Spleen (tissue), 13 donors: ENCODE measurements around the gene PTPN22. TPM values are rescaled to one million over a fixed set of nuclear protein-coding genes. Genes with fewer than 3 reads are reported as not detected.

ENCODE experiments used
- DNase-seq: peaks from one replicate; pipeline ENCODE4 v3.0.0-alpha.2; 2020
- H3K27ac ChIP-seq, 8 donors: fragments of 200-600 bp; sonication (generic) in 7 of 8; 1 replicate in 4 of 8; 2 replicates in 4 of 8; pipeline versions ENCODE4 v1.5.0 to v1.8.0; 2016 to 2021; ENCODE audit warnings: inconsistent platforms in 4 of 8, mild to moderate bottlenecking in 4 of 8, moderate library complexity in 1 of 8
- H3K27me3 ChIP-seq, 7 donors: fragments of 200-600 bp; sonication (generic) in 6 of 7; replicated peaks in 1 of 7; 1 replicate in 4 of 7; 2 replicates in 3 of 7; pipeline versions ENCODE4 v1.5.0 to v1.8.0; 2016 to 2021; ENCODE audit warnings: inconsistent platforms in 3 of 7, mild to moderate bottlenecking in 1 of 7
- H3K36me3 ChIP-seq, 6 donors: fragments of 200-600 bp; sonication (generic) in 5 of 6; 1 replicate in 4 of 6; 2 replicates in 2 of 6; pipeline versions ENCODE4 v1.5.0 to v1.8.0; 2016 to 2021; ENCODE audit warnings: inconsistent platforms in 2 of 6
- H3K4me1 ChIP-seq, 6 donors: fragments of 200-600 bp; sonication (generic) in 5 of 6; 1 replicate in 3 of 6; 2 replicates in 3 of 6; pipeline versions ENCODE4 v1.5.0 to v1.8.0; 2016 to 2021; ENCODE audit warnings: inconsistent platforms in 3 of 6
- H3K4me3 ChIP-seq, 8 donors: fragments of 200-600 bp; sonication (generic) in 7 of 8; 1 replicate in 4 of 8; 2 replicates in 4 of 8; pipeline versions ENCODE4 v1.5.0 to v1.8.0; 2016 to 2021; ENCODE audit warnings: inconsistent platforms in 4 of 8, mild to moderate bottlenecking in 4 of 8, moderate library complexity in 2 of 8
- H3K9me3 ChIP-seq, 8 donors: fragments of 200-600 bp; sonication (generic) in 7 of 8; 1 replicate in 4 of 8; 2 replicates in 4 of 8; pipeline versions ENCODE4 v1.5.0 to v1.8.0; 2016 to 2021; ENCODE audit warnings: inconsistent platforms in 4 of 8
- POLR2A ChIP-seq, 3 donors: fragments of 450-650 bp; IDR thresholded peaks; one replicate each; pipeline ENCODE4 v1.5.1; 2017; ENCODE audit warnings: antibody characterized with exemption in 3 of 3, mild to moderate bottlenecking in 1 of 3
- POLR2AphosphoS5 ChIP-seq, 3 donors: sonication (generic); formaldehyde crosslinking; IDR thresholded peaks; one replicate each; pipeline ENCODE4 v1.5.1; 2017; ENCODE audit warnings: antibody characterized with exemption in 3 of 3
- WGBS, 5 donors: extraction: QIAGEN DNeasy Blood & Tissue Kit in 3 of 5; methylation state at CpG; one replicate each; pipeline versions ENCODE4 v1.1.5 to v1.1.7; 2013 to 2018; 5-methylcytosine and 5-hydroxymethylcytosine counted together
- intact Hi-C: fragments of 100-400 bp; cut with DNase I; formaldehyde crosslinking; loops from one replicate; pipeline ENCODE4 v1.15.0; 2023; ENCODE audit warnings: low total_unique reads
- long read RNA-seq, 2 donors: transcript quantifications; one replicate each; lab custom pipeline, GENCODE V29; 2026
- polyA plus RNA-seq, 3 donors: library from polyadenylated mRNA; stranded (reverse); fragments of 200-250 nt; gene quantifications; one replicate each; pipeline ENCODE4 v1.2.1, GENCODE V29; 2013
- total RNA-seq, 7 donors: library from RNA; depleted of rRNA in 3 of 7; stranded (reverse); fragments of >200 nt in 3 of 7; fragmentation: NEBNext Ultra II Directional in 4 of 7; extraction: Animal tissue kit (Norgen Biotek cat#: 25700) in 4 of 7; gene quantifications; one replicate each; pipeline versions ENCODE4 v1.1.0 to v1.2.1, GENCODE V29; 2016 to 2021
- TF ChIP-seq, protein P1 (sequence below), 11 experiments: fragments of 200-600 bp in 7 of 11; fragments of 450-650 bp in 4 of 11; sonication (generic) in 4 of 11; IDR thresholded peaks in 8 of 11; conservative IDR thresholded peaks in 3 of 11; 1 replicate in 7 of 11; 2 replicates in 4 of 11; pipeline versions ENCODE4 v1.4.0 to v1.8.0; 2016 to 2021; ENCODE audit warnings: antibody characterized with exemption in 11 of 11, inconsistent platforms in 4 of 11, mild to moderate bottlenecking in 1 of 11
- donor health status: healthy with polysubstance abuse.
- donor health status: DM: no; HTN: no; CAD: no; lungs with moderate emphysema.
- donor health status: DM: no; HTN: no; CAD: no.
- donor health status: Bipolar disorder and iron deficiency.
- donor health status: healthy.
- donor health status: DM: no; HTN: no; CAD: no.
- donor health status: DM: yes; HTN: yes; CAD: no.

The PTPN22 gene
- 10 to 100 TPM; 22.2 to 42.9 (median 29.3) TPM for total RNA-seq
- polyA plus RNA-seq: 10 to 100 TPM; 10.4 to 25.3 (median 14.3) TPM
- long read RNA-seq, donor 1, partial matches to known transcripts: 0 of 1 reads
- long read RNA-seq, donor 1, other reads (novel, unspliced or antisense): 0 of 1 reads
- long read RNA-seq, donor 2: 0 reads

DNA sequence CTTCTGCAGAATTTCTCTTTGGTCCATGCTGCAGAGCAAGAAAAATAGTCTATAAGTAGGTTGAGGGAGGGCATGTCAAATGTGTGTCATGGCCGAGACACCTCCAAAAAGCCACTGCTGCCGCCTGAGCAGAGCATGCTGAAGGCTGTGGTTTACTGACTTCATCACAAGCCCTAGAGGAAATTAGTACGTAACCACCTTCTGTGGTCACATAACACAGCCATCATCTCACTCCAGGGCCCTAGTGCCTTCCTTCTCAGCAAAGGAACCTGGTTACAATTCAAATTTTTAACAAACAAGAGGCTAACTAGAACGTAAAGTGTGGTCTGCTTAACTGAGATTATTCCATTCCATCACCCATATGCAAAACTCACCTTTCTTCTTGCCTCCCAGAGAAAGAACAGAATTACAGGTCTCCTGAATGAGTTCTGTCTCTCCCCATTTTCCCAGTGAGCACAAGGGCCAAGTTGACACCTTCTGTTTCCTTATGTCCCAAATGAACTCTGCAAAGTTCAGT, at the start of gene PTPN22:
Gene PTPN22 (minus strand): TSS at position 116 of the 517 bp plus-strand sequence.
- peaks cover 0 to 1% (median 0%) of the 10 kb centered on the region in 6 donors for H3K36me3 ChIP-seq
- H3K27ac ChIP-seq: peak within 1 kb of the TSS; percentile 58 to 93 (median 88)
- H3K4me1 ChIP-seq: peaks cover 0 to 97% (median 63%) of the 10 kb centered on the region in 6 donors
- peak; percentile 91 for DNase-seq
- TF ChIP-seq POLR2AphosphoS5 (IDR thresholded peaks at IDR 0.05) (peak in 2 of 3 donors; percentile 50 to 96), POLR2A (IDR thresholded peaks at IDR 0.05) (peak in 2 of 3 donors; percentile 49 to 83)
- TF ChIP-seq, protein P1, sequence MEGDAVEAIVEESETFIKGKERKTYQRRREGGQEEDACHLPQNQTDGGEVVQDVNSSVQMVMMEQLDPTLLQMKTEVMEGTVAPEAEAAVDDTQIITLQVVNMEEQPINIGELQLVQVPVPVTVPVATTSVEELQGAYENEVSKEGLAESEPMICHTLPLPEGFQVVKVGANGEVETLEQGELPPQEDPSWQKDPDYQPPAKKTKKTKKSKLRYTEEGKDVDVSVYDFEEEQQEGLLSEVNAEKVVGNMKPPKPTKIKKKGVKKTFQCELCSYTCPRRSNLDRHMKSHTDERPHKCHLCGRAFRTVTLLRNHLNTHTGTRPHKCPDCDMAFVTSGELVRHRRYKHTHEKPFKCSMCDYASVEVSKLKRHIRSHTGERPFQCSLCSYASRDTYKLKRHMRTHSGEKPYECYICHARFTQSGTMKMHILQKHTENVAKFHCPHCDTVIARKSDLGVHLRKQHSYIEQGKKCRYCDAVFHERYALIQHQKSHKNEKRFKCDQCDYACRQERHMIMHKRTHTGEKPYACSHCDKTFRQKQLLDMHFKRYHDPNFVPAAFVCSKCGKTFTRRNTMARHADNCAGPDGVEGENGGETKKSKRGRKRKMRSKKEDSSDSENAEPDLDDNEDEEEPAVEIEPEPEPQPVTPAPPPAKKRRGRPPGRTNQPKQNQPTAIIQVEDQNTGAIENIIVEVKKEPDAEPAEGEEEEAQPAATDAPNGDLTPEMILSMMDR (IDR thresholded peaks at IDR 0.05 in 8 of 11, conservative IDR thresholded peaks at IDR 0.05 in 3 of 11): no peak
- intact Hi-C loops: no loop called here
- H3K4me3 ChIP-seq: peak within 1 kb of the TSS; percentile 16 to 65 (median 33)
- H3K27me3 ChIP-seq: no peaks in the 10 kb centered on the region
- WGBS, 5 donors: 18 to 30% (median 28%) methylated on average over 4 of the region's 4 CpGs
- H3K9me3 ChIP-seq: no peaks in the 10 kb centered on the region

DNA sequence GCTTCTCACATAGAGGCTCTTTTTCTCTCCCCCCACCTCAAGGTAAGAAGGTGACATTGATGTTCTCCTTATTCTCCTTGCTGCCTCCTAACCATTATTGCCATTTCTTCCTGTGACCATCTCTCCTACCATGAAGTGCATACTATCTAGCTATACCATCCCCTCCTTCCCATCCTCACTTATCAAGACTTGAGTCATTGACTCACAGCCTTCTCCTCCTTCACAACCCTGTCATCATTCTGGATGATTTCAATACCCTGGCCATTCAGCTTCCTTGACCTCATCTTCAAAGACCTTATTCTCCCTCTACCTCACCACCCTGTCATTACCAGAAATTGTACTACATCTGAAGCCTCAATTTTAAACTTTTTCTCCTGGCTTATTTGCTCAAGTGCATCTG, 46.7 kb upstream of the PTPN22 start:
- intact Hi-C loops: no loop called here
- Histone ChIP-seq H3K27me3 (no peaks in the 10 kb centered on the region), H3K4me1 (peaks cover 0 to 3% (median 0%) of the 10 kb centered on the region in 6 donors), H3K36me3 (no peaks in the 10 kb centered on the region), H3K4me3 (no peak overlapping the region), H3K27ac (no peak overlapping the region), H3K9me3 (no peaks in the 10 kb centered on the region)
- no peak for TF ChIP-seq POLR2AphosphoS5 (IDR thresholded peaks at IDR 0.05)
- no peak for TF ChIP-seq POLR2A (IDR thresholded peaks at IDR 0.05)
- TF ChIP-seq, protein P1 (IDR thresholded peaks at IDR 0.05 in 8 of 11, conservative IDR thresholded peaks at IDR 0.05 in 3 of 11): no peak
- no peak for DNase-seq

DNA sequence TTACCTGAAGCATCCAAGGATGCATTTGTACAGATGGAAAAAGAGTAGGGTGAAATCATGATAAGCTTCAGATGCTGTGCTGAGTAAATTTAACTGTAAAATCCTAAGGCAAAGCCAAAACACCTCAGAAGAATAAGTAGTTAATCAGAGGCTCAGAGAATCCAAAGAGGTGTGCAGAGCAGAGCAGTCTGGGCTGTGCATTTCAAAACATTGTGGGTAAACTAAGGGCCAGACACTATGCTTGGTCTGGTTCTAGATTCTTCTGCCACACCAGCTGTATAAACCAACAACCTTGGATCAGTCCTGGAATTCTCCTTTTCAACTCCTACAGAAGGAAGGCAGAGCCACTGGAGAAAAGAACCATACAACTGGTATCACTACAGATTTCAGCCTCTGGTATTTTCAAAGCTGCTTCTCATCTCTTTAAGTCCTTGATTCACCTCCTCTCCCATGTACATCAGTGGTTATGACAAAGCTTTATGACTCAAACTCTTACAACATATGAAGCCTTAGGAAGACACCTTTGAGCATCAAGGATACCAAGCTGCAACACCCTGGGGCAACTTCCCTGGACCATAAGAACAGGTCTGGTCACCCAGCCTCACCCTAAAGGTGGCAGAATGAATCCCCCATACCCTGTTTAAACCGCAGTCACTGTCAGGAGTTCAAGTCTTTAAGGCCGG, 46.0 kb upstream of the PTPN22 start:
- Histone ChIP-seq H3K9me3 (no peaks in the 10 kb centered on the region), H3K36me3 (peaks cover 0 to 6% (median 2%) of the 10 kb centered on the region in 6 donors), H3K27ac (no peak overlapping the region), H3K4me3 (no peak overlapping the region), H3K27me3 (no peaks in the 10 kb centered on the region), H3K4me1 (peaks cover 0 to 8% (median 0%) of the 10 kb centered on the region in 6 donors)
- DNase-seq: no peak
- 83 to 100% (median 93%) methylated on average over 2 of the region's 2 CpGs for WGBS, 5 donors
- intact Hi-C loops: no loop called here
- TF ChIP-seq, protein P1 (IDR thresholded peaks at IDR 0.05 in 8 of 11, conservative IDR thresholded peaks at IDR 0.05 in 3 of 11): no peak
- no peak for TF ChIP-seq POLR2AphosphoS5 (IDR thresholded peaks at IDR 0.05)
- TF ChIP-seq POLR2A (IDR thresholded peaks at IDR 0.05): no peak

DNA sequence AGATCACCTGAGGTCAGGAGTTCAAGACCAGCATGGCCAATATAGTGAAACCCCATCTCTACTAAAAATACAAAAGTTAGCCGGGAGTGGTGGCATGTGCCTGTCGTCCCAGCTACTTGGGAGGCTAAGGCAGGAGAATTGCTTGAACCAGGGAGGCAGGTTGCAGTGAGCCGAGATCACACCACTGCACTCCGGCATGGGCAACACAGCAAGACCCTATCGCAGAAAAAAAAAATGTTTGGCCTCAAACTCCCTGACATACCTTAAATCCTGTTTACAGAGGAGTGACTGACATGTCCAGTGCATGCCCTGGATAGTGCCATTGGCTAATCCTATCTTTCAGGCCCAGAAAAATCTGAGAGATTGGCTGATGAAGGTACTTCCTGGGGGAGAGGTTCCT, 45.5 kb upstream of the PTPN22 start:
- H3K4me3 ChIP-seq: no peak overlapping the region
- H3K36me3 ChIP-seq: peaks cover 0 to 12% (median 6%) of the 10 kb centered on the region in 6 donors
- intact Hi-C loops: no loop called here
- no peaks in the 10 kb centered on the region for H3K27me3 ChIP-seq
- no peak overlapping the region for H3K27ac ChIP-seq
- peaks cover 0 to 8% (median 0%) of the 10 kb centered on the region in 6 donors for H3K4me1 ChIP-seq
- H3K9me3 ChIP-seq: no peaks in the 10 kb centered on the region
- DNase-seq: no peak
- WGBS, 5 donors: 93 to 98% (median 95%) methylated on average over 5 of the region's 5 CpGs
- TF ChIP-seq, protein P1 (IDR thresholded peaks at IDR 0.05 in 8 of 11, conservative IDR thresholded peaks at IDR 0.05 in 3 of 11): no peak
- TF ChIP-seq POLR2AphosphoS5 (IDR thresholded peaks at IDR 0.05): no peak
